HL-60/S4 treated with phorbol 12-myristate 13-acetate at 8.2 ng/mL for 4 days and 3 days (cell line): ENCODE measurements around the gene HEXD.

ENCODE experiments used
- in situ Hi-C: fragments of 300-500 bp; cut with MboI; formaldehyde crosslinking; loops from 2 replicates; pipeline ENCODE4 v1.15.0; 2022; ENCODE audit warnings: low sequenced_read_pairs

The HEXD gene

GRCh38 chr17:82438401-82439193 is 20.4 kb downstream of the HEXD start:
- in situ Hi-C loops: no loop called here

DNA sequence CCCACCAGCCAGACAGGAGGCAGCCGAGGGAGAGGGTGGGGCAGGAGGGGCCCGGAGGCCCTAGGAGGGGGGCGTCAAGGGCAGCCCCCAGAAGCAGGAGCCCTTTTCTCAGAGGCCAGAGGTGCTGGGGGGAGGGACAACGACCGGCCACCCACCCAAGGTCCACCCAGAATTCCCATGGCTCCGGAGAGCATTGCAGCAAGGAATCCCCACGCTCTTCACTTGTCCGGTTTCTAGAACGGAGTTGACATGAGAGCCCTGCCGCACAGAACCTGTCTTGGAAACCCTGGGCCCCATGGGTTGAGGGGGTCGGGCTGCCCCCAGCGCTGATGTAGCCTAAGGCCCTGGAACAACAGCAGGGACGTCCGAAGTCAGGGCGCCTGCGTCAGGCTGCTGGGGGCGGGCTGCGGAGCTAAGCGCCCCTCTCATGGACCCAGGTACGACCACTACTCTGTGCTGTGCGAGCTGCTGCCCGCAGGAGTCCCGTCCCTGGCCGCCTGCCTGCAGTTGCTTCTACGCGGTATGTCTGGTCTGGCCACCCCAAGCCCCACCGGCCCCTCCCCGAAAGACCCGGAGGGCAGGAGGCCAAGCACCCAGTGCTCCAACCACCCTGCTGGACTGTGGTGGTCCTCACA is 21.2 kb downstream of the HEXD start:
- in situ Hi-C loops: no loop called here

- in situ Hi-C loops: no loop called here
These were observed 21.8 kb downstream of the HEXD start for GRCh38 chr17:82439829-82440365.

GRCh38 chr17:82440469-82440981 is 22.4 kb downstream of the HEXD start:
- in situ Hi-C loops: no loop called here

GRCh38 chr17:82440991-82441627 is 23.0 kb downstream of the HEXD start:
- in situ Hi-C loops: no loop called here

DNA sequence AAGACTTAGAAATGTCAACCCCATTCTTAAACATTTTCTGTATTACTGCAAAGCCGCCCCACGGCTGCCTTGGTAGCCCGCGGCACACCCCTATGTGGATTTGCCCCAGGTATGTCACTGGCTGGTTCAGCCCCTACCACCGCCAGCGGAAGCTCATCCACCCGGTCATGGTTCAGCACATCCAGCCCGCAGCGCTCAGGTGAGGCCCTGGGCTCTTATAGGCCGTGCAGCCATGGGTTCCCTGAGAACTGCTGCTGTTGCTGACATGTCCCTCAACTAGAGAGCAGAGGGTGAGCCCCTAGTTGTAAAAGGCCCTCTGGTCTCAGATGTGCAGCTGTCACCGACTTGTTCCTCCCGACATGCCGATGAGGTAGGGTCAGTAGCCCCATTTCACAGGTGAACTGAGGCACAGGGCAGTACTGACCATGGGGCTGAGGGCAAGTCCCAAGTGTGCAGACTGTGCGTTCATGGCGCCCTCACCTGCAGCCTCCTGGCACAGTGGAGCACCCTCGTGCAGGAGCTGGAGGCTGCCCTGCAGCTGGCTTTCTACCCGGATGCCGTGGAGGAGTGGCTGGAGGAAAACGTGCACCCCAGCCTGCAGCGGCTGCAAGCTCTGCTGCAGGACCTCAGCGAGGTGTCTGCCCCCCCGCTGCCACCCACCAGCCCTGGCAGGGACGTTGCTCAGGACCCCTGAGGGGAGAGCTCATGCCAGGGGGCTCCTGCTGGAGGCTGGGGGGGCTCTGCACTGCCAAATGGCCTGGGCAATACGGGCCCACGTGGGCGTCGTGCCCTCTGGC is 23.7 kb downstream of the HEXD start:
- in situ Hi-C loops: no loop called here

DNA sequence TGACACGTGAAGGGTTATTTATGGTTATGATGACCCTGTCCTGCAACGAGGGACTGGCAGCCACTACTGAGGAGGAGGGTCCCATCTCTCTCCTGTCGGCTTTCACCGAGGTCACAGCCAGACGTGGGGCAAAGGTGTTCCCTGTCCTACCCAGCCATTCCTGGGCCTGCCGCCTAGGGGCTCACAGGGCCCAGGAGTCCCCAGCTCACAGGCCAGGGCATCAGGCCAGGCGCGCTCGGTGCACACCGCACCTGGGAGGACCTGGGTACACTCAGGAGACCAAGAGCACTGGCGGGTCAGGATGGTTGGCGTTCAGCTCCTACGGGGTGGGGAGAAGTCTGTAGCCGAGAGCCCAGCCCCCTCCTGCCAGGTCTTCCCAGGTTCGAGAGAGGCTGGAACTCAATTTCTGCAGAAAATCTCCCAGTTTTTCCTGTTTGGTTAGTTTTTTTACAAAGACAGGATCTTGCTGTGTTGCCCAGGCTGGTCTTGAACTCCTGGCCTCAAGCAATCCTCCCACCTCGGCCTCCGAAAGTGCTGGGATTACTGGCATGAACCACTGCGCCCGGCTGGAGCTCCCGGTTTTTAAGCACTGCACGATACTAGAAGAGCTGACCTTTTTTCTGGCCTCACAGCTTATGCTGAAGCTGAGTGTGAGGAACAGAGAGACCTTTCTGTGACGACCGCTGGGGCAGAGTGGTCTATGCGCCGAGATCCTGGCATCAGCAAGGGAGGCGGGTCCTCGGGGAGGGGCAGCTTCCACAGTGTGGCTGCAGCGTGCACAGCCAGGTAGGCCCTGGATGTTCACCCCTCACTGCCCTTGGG is 24.7 kb downstream of the HEXD start:
- in situ Hi-C loops: no loop called here

GRCh38 chr17:82443465-82444283 is 25.5 kb downstream of the HEXD start:
- in situ Hi-C loops: no loop called here

DNA sequence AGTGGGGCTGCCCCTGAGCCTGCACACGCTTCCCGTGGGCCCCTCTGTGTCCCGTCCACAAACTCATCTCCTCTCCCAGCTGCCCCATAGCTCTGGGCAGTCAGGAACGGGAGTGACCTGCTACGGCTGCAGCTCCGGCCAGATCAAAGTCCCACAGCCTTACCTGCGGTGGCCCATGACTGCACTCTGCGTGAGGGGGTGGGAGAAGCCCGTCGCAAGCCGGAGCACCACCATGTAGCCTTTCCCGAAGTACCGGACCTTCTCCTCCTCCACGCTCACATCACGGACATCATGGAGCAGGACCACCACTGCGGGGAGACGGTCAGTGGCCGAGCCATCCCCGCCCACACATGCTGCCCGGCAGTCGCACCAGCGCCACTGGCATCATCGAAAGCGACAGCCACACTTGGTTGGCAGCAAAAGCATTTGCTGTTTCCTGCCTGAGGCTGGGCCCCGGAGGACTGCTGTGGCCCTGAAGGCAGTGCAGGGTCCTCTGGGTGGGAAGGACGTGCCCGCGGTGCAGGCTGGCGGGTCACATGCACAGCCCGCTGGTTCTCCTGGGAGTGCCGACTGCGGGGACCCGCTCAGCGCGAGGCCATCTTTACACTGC is 26.2 kb downstream of the HEXD start:
- in situ Hi-C loops: no loop called here

- in situ Hi-C loops: no loop called here
These were observed 26.9 kb downstream of the HEXD start for GRCh38 chr17:82444941-82445521.

DNA sequence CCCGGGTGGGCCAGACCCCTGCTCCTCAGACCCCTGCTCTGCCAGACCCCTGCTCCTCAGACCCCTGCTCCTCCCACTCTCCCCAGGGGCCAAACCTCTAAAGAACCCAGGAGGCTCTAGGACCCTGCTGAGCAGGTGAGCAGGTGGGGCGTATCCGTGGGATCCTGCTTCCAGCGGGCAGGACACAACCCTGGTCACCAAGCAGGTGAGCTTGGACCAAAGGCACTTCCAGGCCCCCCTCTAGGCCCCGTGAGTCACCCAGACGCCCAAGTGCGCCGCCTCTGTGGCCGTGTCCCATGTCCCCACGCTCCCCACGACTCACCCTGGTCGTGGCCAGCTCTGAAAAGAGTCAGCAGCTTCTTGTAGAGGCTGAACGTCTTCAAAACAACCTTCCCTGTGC is 27.4 kb downstream of the HEXD start:
- in situ Hi-C loops: no loop called here

- in situ Hi-C loops: no loop called here
These were observed 28.0 kb downstream of the HEXD start for GRCh38 chr17:82446124-82446523.

- in situ Hi-C loops: no loop called here
These were observed 28.5 kb downstream of the HEXD start for GRCh38 chr17:82446649-82447048.

GRCh38 chr17:82447876-82448275 is 29.7 kb downstream of the HEXD start:
- in situ Hi-C loops: no loop called here

DNA sequence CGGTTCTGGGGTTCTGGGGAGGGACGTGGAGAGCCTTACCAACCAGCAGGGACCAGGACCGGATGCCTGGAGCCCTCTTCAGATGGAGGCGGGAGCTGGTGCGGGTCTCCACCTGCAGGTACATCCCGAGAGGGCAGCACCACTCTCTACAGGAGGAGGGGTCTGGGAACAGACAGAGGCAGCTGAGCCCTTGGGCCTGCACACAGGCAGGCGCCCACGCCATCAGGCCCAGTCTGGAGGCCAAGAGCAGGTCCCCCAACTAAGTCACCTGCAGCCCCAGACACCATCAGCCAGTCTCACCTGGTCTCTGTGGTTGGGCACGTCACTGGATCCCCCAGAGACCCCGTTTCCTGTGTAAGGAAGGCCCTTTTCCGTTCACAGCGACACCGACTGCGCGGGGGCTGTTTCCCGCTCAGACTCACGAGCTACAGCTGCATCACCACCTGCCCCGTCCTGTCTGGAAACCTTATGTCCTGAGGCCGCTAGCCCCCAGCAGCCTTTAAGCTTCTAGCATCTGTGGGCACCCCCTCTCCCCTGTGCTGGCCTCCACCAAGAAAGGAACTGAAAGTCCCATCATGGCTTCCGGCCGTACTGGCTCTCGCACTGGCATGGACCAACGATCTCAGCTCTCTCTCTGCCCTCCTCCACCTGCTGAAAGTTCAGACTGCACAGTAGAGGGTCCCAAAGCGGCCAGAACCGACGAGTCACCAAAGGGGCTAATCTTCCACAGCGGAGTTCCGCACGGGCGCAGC is 31.2 kb downstream of the HEXD start:
- in situ Hi-C loops: no loop called here

GRCh38 chr17:82449883-82450356 is 31.8 kb downstream of the HEXD start:
- in situ Hi-C loops: no loop called here

- in situ Hi-C loops: no loop called here
These were observed 32.4 kb downstream of the HEXD start, which contains the start of gene CYBC1 for GRCh38 chr17:82450357-82451106. Gene CYBC1 (minus strand): TSS chr17:82450752. CDS start chr17:82449254, 1,498 bp downstream.
